OCI-LY3 (cell line): ENCODE data around the gene MAP3K7.

Source experiments
- H2AFZ ChIP-seq: fragments of 200-600, 300-600 bp; shearing (Covaris generic); 2 replicates; pipeline ENCODE4 v1.6.0; 2014; ENCODE audit warnings: antibody characterized with exemption, low read depth, low read length
- H3K27ac ChIP-seq: fragments of 200-600, 300-600 bp; sonication (generic); 2 replicates; pipeline ENCODE4 v1.5.1; 2014; ENCODE audit warnings: mild to moderate bottlenecking, low read length, moderate library complexity, mixed read lengths
- H3K27me3 ChIP-seq: fragments of 200-600, 300-600 bp; sonication (generic); 2 replicates; pipeline ENCODE4 v1.6.1; 2014; ENCODE audit warnings: low read depth, low read length, mixed read lengths
- H3K36me3 ChIP-seq: fragments of 200-600, 300-600 bp; sonication (generic); replicated peaks from 2 replicates; pipeline ENCODE3; 2014; ENCODE audit warnings: low read depth, low read length, mixed read lengths
- H3K4me1 ChIP-seq: fragments of 300-600, 200-600 bp; sonication (generic); 2 replicates; pipeline ENCODE4 v1.6.1; 2014; ENCODE audit warnings: low read length, mixed read lengths
- H3K4me2 ChIP-seq: fragments of 200-600, 300-600 bp; sonication (generic); 2 replicates; pipeline ENCODE4 v1.6.1; 2014; ENCODE audit warnings: low read length, mixed read lengths
- H3K4me3 ChIP-seq: fragments of 300-600, 200-600 bp; sonication (generic); 2 replicates; pipeline ENCODE4 v1.5.1; 2014; ENCODE audit warnings: antibody characterized with exemption, mild to moderate bottlenecking, low read length, moderate library complexity
- H3K79me2 ChIP-seq: fragments of 300-600, 200-600 bp; shearing (Covaris generic); 2 replicates; pipeline ENCODE4 v1.6.1; 2014; ENCODE audit warnings: mild to moderate bottlenecking, low read length, mixed read lengths
- H3K9ac ChIP-seq: fragments of 300-600, 200-600 bp; shearing (Covaris generic); 2 replicates; pipeline ENCODE4 v1.6.0; 2014; ENCODE audit warnings: mild to moderate bottlenecking, low read length, moderate library complexity
- H3K9me3 ChIP-seq: fragments of 200-600, 300-600 bp; shearing (Covaris generic); 2 replicates; pipeline ENCODE4 v1.6.1; 2014; ENCODE audit warnings: low read length, mixed read lengths; ENCODE audit not compliant: insufficient read depth
- H4K20me1 ChIP-seq: fragments of 200-600, 300-600 bp; sonication (generic); 2 replicates; pipeline ENCODE4 v1.6.1; 2016; ENCODE audit warnings: low read length, mixed read lengths; ENCODE audit not compliant: insufficient read depth
- EZH2phosphoT487 ChIP-seq: fragments of 200-600 bp; shearing (Covaris generic); IDR thresholded peaks from 2 replicates; pipeline ENCODE4 v1.6.1; 2018; ENCODE audit warnings: antibody characterized with exemption, mixed run types, low read depth
- TF ChIP-seq, protein P1 (sequence below): fragments of 200-600, 300-600 bp; sonication (generic); IDR thresholded peaks from 2 replicates; pipeline ENCODE4 v1.5.1; 2014; ENCODE audit warnings: antibody characterized with exemption, low read length, low read depth

Gene MAP3K7

DNA sequence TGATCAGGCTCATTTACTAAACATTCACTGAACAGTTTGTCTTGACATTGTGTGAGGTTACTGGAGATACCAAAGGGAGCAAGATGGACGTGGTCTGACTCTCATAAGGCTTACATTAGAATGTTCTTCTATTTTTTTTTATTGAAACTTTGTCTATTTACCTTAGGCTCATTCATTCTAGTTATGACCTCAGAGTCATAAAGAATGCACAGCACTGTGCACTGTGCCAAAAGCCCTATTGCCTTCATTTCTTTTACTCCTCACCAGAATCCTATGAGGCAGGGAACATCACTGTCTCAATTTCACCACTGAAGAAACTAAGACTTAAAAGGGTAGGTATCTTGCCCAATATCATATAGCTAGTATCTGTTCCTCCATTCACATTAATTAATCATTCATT, 94.5 kb downstream of the MAP3K7 start:
- Histone ChIP-seq H3K79me2 (no peaks in the 10 kb centered on the region), H3K4me2 (no peak overlapping the region), H3K9ac (no peak overlapping the region), H3K36me3 (no peaks in the 10 kb centered on the region), H4K20me1 (no peaks in the 10 kb centered on the region), H3K27ac (no peak overlapping the region), H3K9me3 (no peaks in the 10 kb centered on the region), H3K4me1 (no peaks in the 10 kb centered on the region), H3K4me3 (no peak overlapping the region), H2AFZ (no peak overlapping the region), H3K27me3 (peaks cover 3% of the 10 kb centered on the region; the same call in 1 of the 2 replicates)
- TF ChIP-seq, protein P1, sequence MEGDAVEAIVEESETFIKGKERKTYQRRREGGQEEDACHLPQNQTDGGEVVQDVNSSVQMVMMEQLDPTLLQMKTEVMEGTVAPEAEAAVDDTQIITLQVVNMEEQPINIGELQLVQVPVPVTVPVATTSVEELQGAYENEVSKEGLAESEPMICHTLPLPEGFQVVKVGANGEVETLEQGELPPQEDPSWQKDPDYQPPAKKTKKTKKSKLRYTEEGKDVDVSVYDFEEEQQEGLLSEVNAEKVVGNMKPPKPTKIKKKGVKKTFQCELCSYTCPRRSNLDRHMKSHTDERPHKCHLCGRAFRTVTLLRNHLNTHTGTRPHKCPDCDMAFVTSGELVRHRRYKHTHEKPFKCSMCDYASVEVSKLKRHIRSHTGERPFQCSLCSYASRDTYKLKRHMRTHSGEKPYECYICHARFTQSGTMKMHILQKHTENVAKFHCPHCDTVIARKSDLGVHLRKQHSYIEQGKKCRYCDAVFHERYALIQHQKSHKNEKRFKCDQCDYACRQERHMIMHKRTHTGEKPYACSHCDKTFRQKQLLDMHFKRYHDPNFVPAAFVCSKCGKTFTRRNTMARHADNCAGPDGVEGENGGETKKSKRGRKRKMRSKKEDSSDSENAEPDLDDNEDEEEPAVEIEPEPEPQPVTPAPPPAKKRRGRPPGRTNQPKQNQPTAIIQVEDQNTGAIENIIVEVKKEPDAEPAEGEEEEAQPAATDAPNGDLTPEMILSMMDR: no peak
- TF ChIP-seq EZH2phosphoT487: no peak

DNA sequence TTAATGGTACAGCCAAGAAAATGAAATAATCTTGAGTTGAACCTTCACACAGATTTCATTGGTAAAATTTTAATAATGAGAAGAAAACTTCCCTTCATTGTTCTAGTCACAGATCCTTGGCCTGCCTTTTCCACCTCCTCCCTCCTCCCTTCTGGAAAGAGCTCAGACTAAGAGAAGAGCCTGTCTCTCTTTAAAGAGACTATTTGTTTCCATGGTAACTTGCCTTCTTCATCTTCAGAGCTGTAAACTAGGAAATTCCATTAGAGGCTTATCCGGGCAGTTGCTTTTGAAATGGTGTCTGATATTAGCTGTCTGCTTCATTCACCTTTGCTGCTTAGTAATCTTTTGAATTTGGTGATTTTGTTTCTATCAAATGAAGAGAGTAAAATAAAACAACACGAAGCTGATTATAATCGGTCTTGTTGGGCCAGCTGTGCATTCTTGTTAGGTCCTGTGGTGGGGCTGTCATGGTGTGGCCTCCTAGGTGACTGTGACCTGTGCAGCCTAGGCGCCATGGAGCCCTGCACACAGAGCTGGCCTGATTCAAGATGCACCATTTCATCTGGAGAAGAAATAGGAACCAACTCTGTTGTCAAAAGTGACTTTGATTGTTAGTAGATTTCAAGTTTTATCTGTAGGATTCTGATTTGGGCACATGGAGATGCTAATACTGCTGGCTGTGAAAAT, 96.7 kb downstream of the MAP3K7 start:
- Histone ChIP-seq H3K9ac (no peak overlapping the region), H3K27me3 (peaks cover 3% of the 10 kb centered on the region; the same call in 1 of the 2 replicates), H3K4me2 (no peak overlapping the region), H3K4me3 (no peak overlapping the region), H3K79me2 (no peaks in the 10 kb centered on the region), H3K9me3 (no peaks in the 10 kb centered on the region), H3K27ac (no peak overlapping the region), H4K20me1 (no peaks in the 10 kb centered on the region), H2AFZ (no peak overlapping the region), H3K4me1 (no peaks in the 10 kb centered on the region), H3K36me3 (no peaks in the 10 kb centered on the region)
- TF ChIP-seq EZH2phosphoT487: no peak
- TF ChIP-seq, protein P1: no peak

DNA sequence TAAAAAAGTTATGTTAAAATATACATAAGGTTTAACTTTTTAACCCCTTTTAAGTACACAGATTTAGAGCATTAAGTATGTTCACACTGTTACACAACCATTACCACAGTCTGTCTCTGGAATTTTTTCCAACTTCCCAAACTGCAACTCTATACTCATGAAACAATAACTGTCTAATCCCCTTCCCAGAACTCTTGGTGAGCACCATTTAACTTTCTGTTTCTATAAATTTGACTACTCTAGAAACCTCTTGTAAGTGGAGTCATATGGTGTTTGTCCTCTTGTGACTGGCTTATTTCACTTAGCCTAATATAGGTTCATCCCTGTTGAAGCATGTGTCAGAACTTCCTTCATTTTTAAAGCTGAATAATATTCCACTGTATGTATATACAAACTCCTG, 98.1 kb downstream of the MAP3K7 start:
- TF ChIP-seq, protein P1: no peak
- TF ChIP-seq EZH2phosphoT487: no peak
- no peaks in the 10 kb centered on the region for H3K9me3 ChIP-seq
- no peak overlapping the region for H3K4me2 ChIP-seq
- H3K27ac ChIP-seq: no peak overlapping the region
- no peaks in the 10 kb centered on the region for H4K20me1 ChIP-seq
- no peaks in the 10 kb centered on the region for H3K79me2 ChIP-seq
- no peak overlapping the region for H3K9ac ChIP-seq
- no peak overlapping the region for H3K4me3 ChIP-seq
- no peak overlapping the region for H2AFZ ChIP-seq
- H3K4me1 ChIP-seq: no peaks in the 10 kb centered on the region
- H3K36me3 ChIP-seq: no peaks in the 10 kb centered on the region
- peaks cover 3% of the 10 kb centered on the region; the same call in 1 of the 2 replicates for H3K27me3 ChIP-seq

DNA sequence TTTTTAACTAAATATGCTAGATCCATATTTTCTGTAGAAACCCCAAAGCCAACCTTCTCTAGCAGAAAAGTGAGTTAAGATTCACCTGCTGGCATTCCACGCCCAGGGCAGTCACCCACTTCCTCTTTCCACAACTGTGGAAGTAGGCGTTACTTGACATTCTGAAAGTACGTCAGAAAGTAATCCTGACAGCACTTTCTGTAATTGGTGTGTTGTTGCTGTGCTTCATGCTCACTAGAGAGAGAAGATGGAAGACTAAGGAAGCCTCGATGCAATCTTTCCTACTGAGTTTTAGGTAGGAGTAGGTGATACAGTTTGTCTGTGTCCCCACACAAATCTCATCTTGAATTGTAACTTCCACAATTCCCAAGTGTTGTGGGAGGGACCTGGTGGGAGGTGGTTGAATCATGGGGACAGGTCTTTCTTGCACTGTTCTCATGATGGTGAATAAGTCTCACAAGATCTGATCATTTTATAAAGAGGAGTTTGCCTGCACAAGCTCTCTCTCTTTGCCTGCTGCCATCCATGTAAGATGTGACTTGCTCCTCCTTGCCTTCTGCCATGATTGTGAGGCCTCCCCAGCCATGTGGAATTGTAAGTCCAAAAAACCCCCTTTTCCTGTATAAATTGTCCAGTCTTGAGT, 101.1 kb downstream of the MAP3K7 start:
- TF ChIP-seq, protein P1: no peak
- no peak for TF ChIP-seq EZH2phosphoT487

More for the DNA sequence above, 101.1 kb downstream of the MAP3K7 start:
- H3K9me3 ChIP-seq: no peaks in the 10 kb centered on the region
- no peak overlapping the region for H3K9ac ChIP-seq
- no peaks in the 10 kb centered on the region for H4K20me1 ChIP-seq
- H3K4me1 ChIP-seq: no peaks in the 10 kb centered on the region
- no peak overlapping the region for H2AFZ ChIP-seq
- no peak overlapping the region for H3K27ac ChIP-seq
- peaks cover 5% of the 10 kb centered on the region; the same call in 1 of the 2 replicates for H3K27me3 ChIP-seq
- no peak overlapping the region for H3K4me2 ChIP-seq
- no peak overlapping the region for H3K4me3 ChIP-seq
- H3K79me2 ChIP-seq: no peaks in the 10 kb centered on the region
- no peaks in the 10 kb centered on the region for H3K36me3 ChIP-seq
